GM21515 (cell line): ENCODE measurements around the gene TUBA3E.
A peak's percentile ranks its signal among the peaks of the same experiment; 100 is the strongest.
"Not testable (repeated sequence)": the region's sequence is repeated elsewhere in the genome, so short reads cannot be mapped to it uniquely, and the experiment has no call there.

Experiments
- ATAC-seq: cut with Tn5 transposase; IDR thresholded peaks from one replicate; pipeline ENCODE4 v1.9.1; 2021; ENCODE audit not compliant: unreplicated experiment

TUBA3E gene

GRCh38 chr2:130198343-130198742 is at the start of gene TUBA3E:
Gene TUBA3E, minus strand, starts transcription at chr2:130198439. Its CDS starts 79 bp downstream, at chr2:130198360.
- ATAC-seq: no peak

- no peak for ATAC-seq
Observed at GRCh38 chr2:130246430-130246829, 48.2 kb upstream of the TUBA3E start.

- ATAC-seq: no peak
Observed at GRCh38 chr2:130245976-130246375, 47.7 kb upstream of the TUBA3E start.

- ATAC-seq: no peak
Observed at GRCh38 chr2:130243359-130243758, 45.1 kb upstream of the TUBA3E start.

- ATAC-seq: no peak
Observed at GRCh38 chr2:130241041-130241707, 42.9 kb upstream of the TUBA3E start.

GRCh38 chr2:130239581-130239980 is 41.3 kb upstream of the TUBA3E start:
- ATAC-seq: not testable (repeated sequence)

- not testable (repeated sequence) for ATAC-seq
Observed at GRCh38 chr2:130233066-130233465, 34.8 kb upstream of the TUBA3E start.

- ATAC-seq: no peak
Observed at GRCh38 chr2:130231656-130232055, 33.4 kb upstream of the TUBA3E start.

DNA sequence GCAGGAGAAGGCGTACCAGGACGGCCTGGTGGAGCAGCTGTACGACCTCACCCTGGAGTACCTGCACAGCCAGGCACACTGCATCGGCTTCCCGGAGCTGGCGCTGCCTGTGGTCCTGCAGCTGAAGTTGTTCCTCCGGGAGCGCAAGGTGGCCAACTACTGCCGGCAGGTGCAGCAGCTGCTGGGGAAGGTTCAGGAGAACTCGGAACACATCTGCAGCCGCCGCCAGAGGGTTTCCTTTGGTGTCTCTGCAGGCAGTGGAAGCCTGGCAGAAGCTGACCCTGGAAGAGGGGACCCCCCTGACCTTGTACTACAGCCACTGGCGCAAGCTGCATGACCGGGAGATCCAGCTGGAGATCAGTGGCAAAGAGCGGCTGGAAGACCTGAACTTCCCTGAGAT is 32.7 kb upstream of the TUBA3E start:
- not testable (repeated sequence) for ATAC-seq

DNA sequence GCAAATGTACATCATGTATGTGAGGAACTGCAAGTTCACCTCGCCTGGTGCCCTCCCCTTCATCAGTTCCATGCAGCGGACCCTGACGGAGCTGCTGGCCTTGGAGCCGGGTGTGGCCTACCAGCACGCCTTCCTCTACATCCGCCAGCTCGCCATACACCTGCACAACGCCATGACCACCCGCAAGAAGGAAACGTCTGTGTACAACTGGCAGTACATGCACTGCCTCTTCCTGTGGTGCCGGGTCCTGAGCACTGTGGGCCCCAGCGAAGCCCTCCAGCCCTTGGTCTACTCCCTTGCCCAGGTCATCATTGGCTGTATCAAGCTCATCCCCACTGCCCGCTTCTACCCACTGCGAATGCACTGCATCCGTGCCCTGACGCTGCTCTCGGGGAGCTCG is 32.1 kb upstream of the TUBA3E start:
- ATAC-seq: not testable (repeated sequence)

DNA sequence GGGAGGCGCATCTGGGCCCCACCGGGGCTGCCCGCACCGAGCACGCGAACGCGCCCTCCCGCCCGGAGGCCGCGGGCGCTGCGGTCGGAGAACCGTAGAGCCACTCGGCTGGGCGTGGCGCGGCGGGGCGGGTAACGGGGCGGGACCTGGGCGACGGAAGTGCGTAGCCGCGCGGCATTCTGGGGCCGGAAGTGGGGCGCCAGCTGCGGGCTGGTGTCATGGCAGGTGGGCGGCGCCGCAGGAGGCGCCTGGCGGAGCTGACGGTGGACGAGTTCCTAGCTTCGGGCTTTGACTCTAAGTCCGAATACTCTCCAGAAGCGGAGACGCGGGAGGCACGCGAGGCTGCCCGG is 30.9 kb upstream of the TUBA3E start:
- not testable (repeated sequence) for ATAC-seq

DNA sequence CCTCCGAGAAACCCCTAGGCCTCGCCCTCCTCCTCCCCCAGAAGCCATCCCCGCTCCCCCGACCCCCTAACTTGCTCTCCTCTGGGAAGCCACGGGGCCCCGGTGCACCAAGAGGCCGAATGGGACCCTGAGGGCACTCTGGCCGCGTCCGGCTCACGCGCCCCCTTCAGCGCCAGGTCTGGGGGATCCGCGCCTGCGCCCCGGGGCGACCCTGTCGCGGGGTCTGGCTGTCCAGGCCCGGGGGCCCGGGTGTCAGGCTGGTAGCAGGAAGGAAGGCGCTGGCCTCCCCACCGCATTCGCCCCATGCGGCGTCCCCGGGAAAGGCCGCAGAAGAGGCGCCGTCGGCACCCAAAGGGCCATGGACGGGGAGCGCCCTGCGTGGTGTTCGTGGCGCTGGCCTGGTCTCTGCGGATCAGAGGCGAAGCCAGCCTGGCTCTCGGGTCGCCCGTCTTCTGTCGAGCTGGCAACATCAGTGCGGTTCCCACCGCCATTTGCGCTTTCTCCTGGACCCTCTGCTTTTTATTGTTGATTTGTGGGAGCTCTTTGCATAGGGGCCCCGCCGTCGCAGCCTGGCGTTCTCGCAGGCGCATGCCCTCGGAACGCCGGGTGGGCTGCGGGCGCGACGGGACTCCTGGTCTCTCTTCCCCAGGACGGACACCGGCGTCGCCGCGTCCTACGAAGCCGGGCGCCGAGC is 30.4 kb upstream of the TUBA3E start:
- not testable (repeated sequence) for ATAC-seq

GRCh38 chr2:130228005-130228404 is 29.8 kb upstream of the TUBA3E start:
- not testable (repeated sequence) for ATAC-seq

DNA sequence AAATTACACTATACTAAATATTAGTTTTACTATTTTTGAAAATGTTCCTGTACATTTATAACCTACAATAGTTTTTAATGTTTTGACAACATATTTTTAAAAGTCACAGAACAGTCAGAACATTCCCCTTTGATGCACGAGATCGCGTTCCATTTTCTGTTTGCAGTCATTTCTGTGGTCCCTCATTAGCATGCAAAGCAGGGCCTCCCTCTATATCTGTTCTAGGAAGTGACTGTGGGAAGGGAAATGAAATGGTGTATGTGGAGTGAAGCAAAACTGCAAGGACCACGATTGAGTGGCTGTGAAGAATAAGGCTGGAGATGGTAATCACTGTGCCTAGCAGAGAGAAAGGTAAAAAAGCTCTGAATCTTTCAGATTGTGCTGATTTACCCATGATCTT is 24.3 kb upstream of the TUBA3E start:
- ATAC-seq: peak; percentile 92

DNA sequence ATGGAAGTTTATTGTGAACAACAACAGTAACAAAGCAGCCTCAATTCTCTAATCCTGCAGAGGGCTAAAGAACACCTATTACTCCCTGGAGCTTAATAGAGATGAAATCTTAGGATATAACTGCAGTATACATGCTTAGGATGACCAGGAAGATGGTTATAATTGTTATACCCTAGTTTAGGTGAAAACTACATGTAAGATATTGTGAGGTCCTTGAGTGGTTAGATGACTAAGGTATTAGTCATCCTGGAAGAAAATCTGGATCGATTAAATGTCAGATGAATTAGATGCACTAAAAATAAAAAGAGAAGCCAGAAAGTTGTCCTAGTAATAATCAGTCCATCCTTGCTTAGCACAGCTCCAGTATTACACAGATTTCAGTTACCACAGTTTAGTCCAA is 22.3 kb upstream of the TUBA3E start:
- ATAC-seq: not testable (repeated sequence)

GRCh38 chr2:130219147-130219546 is 20.9 kb upstream of the TUBA3E start:
- not testable (repeated sequence) for ATAC-seq

DNA sequence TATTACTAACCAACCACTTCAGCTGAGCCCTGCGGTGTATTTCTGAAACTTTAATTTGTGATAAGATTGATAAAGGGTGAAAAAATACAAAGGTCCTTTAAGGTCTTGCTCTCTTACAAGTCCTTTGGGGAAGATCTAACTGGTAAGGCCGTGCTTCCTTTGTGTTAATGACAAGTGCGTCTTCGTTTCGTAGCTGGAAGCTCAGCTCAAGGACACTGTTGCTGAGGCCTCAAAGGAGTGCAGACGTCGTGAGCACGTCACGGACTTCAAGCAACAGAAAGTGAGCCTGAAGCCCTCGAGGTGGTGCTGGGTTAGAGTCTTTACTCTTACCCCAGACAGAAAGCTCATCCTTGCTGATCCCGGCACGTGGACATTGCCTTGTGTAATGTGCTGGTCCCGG is 8.8 kb upstream of the TUBA3E start:
- ATAC-seq: not testable (repeated sequence)

DNA sequence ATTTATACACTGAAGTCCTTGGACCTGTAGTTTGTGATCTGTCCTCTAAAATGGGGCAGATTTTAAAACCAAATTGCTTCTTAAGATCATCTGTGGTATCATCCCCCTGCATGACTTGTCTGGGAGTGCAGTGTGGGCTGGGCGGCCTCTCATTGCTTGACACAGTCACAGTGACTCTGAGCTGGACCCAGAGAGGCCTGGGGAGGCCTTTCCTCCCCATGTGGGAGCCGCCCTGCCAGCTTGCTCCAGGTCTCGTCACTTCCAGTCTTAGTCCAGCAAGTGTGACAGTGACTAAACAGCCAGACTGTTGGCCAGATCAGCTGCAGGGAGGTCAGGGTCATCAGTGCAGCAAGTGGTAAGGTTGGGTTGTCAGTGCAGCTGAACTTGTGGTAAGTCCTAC is 4.9 kb upstream of the TUBA3E start:
- ATAC-seq: not testable (repeated sequence)

DNA sequence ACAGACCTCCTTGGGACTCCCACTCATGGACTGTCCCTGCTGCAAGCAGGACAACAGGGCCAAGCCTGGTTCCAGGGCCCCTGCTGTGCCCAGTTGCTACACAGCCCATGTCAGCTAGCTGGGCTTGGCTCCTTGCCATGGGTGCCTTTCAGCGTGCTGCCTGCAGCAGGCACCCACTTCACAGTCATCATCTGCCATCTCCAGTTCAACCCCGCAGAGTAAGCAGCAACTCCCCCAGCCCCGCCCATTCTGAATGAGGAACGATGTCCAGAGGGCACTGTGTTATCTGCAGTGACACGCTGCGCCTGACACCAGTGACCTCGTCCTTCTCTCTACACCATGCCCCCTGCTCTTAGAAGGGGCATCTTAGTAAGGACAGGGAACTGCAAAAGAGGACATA is 4.3 kb upstream of the TUBA3E start:
- not testable (repeated sequence) for ATAC-seq

- not testable (repeated sequence) for ATAC-seq
Observed at GRCh38 chr2:130196052-130196451, 2.2 kb downstream of the TUBA3E start.

DNA sequence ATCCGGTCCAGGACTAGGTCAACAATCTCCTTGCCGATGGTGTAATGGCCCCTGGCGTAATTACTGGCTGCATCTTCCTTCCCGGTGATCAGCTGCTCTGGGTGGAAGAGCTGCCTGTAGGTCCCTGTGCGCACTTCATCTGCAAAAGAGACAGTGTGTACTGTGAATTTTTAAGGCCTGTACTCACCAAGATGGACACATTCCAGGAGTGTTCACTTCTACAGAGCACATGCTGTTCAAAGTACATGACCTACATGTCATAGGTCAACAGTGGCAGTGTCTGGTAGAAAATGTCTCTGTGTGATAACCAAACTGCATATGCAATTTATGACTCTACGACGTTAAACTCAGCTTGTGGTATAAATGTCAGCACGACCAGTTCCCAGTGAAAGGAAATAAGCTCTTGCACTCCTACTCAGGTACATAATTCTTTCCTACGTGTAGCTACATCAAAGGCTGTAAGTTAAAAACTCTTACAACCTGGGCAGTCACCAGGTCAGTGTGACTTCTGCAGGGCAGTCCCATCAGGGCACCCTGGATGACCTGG is 3.1 kb downstream of the TUBA3E start:
- ATAC-seq: not testable (repeated sequence)

DNA sequence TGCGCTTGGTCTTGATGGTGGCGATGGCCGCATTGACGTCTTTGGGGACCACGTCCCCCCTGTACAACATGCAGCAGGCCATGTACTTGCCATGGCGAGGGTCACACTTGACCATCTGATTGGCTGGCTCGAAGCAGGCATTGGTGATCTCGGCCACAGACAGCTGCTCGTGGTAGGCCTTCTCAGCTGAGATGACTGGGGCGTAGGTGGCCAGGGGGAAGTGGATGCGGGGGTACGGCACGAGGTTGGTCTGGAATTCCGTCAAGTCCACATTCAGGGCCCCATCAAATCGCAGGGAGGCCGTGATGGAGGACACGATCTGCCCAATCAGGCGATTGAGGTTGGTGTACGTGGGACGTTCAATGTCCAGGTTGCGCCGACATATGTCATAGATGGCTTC is 4.4 kb downstream of the TUBA3E start:
- ATAC-seq: not testable (repeated sequence)
